ENCODE measurements around the gene URAD.

The URAD gene

DNA sequence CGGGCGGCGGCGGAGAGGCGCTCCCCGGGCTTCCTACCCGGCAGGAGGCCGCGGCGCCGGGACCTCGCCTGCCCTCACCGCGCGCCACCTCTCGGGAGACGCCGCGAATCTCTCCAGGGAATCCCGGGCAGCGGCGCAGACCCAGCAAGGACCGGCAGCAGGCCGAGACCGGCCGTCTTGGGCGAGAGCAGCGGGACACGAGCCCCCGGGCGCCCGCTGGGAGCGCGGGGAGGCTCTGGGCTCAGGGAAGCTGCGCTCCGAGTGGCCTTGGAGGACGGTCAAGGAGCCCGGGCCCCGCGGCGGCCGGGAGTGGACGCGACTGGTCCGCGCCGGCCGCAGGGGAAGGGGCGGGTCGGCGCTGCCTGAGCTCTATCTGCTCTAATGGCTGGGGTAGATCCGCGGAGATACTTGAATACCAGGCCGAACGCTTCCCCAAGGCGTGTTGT is 34.1 kb downstream of the URAD start:
- DNase-seq (ENCODE audit: low read depth) = no peak
- H3K4me3 ChIP-seq (ENCODE audit: low read depth, low read length) = peak overlapping the region; percentile 51
- no peak for TF ChIP-seq CTCF (IDR thresholded peaks at IDR 0.05; ENCODE audit: low read depth, low read length, missing control alignments)

GRCh38 chr13:27953676-27954405 is 34.7 kb downstream of the URAD start:
- DNase-seq (ENCODE audit: low read depth) = peak; percentile 12
- peak overlapping the region; percentile 51 for H3K4me3 ChIP-seq (ENCODE audit: low read depth, low read length)
- TF ChIP-seq CTCF (IDR thresholded peaks at IDR 0.05; ENCODE audit: low read depth, low read length, missing control alignments) = peak; percentile 92

GRCh38 chr13:27952876-27953675 is 35.4 kb downstream of the URAD start:
- no peak for DNase-seq (ENCODE audit: low read depth)
- peak overlapping the region; percentile 51 for H3K4me3 ChIP-seq (ENCODE audit: low read depth, low read length)
- no peak for TF ChIP-seq CTCF (IDR thresholded peaks at IDR 0.05; ENCODE audit: low read depth, low read length, missing control alignments)

- no peak for TF ChIP-seq CTCF (IDR thresholded peaks at IDR 0.05; ENCODE audit: low read depth, low read length, missing control alignments)
- no peak for DNase-seq (ENCODE audit: low read depth)
- no peak overlapping the region for H3K4me3 ChIP-seq (ENCODE audit: low read depth, low read length)
Observed at GRCh38 chr13:27942972-27943371, 45.5 kb downstream of the URAD start.

- no peak for DNase-seq (ENCODE audit: low read depth)
- no peak for TF ChIP-seq CTCF (IDR thresholded peaks at IDR 0.05; ENCODE audit: low read depth, low read length, missing control alignments)
- no peak overlapping the region for H3K4me3 ChIP-seq (ENCODE audit: low read depth, low read length)
Observed at GRCh38 chr13:27933580-27934328, 54.7 kb downstream of the URAD start.

DNA sequence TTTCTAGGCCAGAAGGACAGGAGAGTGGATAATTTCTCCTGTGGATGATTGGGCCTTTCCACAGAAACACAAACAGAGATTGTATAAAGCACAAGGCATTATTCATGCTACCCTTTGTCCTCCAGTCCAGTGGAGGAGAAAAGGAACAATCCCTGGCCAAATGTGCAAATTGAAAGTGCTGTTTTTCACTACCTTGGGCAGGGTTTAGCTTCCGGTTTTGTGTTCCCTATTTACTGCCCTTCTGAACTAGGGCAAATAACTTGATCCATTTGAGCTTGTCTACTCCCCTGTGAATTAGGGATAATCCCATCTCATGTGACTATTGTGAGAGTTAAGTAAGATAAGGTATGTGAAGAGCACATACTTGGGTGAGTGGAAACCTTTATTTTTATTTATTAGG is 55.4 kb downstream of the URAD start:
- H3K4me3 ChIP-seq (ENCODE audit: low read depth, low read length) = no peak overlapping the region
- TF ChIP-seq CTCF (IDR thresholded peaks at IDR 0.05; ENCODE audit: low read depth, low read length, missing control alignments) = no peak
- DNase-seq (ENCODE audit: low read depth) = no peak
